ENCODE results near the gene NCBP2.

NCBP2 gene

GRCh38 chr3:196936288-196936687 lies 6.0 kb downstream of the NCBP2 start:
- no peak for FAIRE-seq

- no peak for FAIRE-seq
Measured at GRCh38 chr3:196932600-196932999, 9.7 kb downstream of the NCBP2 start.

GRCh38 chr3:196931828-196932587 lies 10.3 kb downstream of the NCBP2 start:
- no peak for FAIRE-seq

- FAIRE-seq: no peak
Measured at GRCh38 chr3:196931157-196931556, 11.2 kb downstream of the NCBP2 start.

GRCh38 chr3:196927571-196928453 lies 14.5 kb downstream of the NCBP2 start:
- FAIRE-seq: no peak

- FAIRE-seq: no peak
Measured at GRCh38 chr3:196920733-196921132, 21.6 kb downstream of the NCBP2 start.

GRCh38 chr3:196918968-196919367 lies 23.4 kb downstream of the NCBP2 start:
- FAIRE-seq: no peak

- FAIRE-seq: no peak
Measured at GRCh38 chr3:196916995-196917394, 25.3 kb downstream of the NCBP2 start.

GRCh38 chr3:196916221-196916620 lies 26.1 kb downstream of the NCBP2 start:
- FAIRE-seq: no peak

GRCh38 chr3:196915375-196915774 lies 27.0 kb downstream of the NCBP2 start:
- FAIRE-seq: no peak

- no peak for FAIRE-seq
Measured at GRCh38 chr3:196914866-196915265, 27.5 kb downstream of the NCBP2 start.

- FAIRE-seq: no peak
Measured at GRCh38 chr3:196903740-196904139, 38.6 kb downstream of the NCBP2 start.

- FAIRE-seq: no peak
Measured at GRCh38 chr3:196902296-196902695, 40.0 kb downstream of the NCBP2 start.

- no peak for FAIRE-seq
Measured at GRCh38 chr3:196901768-196902167, 40.6 kb downstream of the NCBP2 start.

GRCh38 chr3:196896229-196896628 lies 46.1 kb downstream of the NCBP2 start:
- no peak for FAIRE-seq

- no peak for FAIRE-seq
Measured at GRCh38 chr3:196894557-196895295, 47.6 kb downstream of the NCBP2 start.

GRCh38 chr3:196889844-196890708 lies 52.3 kb downstream of the NCBP2 start:
- FAIRE-seq: no peak

- no peak for FAIRE-seq
Measured at GRCh38 chr3:196886144-196886543, 56.2 kb downstream of the NCBP2 start.
